HG02798 (cell line): ENCODE measurements around the gene SRGAP2B.
"Not testable (repeated sequence)": the region's sequence is repeated elsewhere in the genome, so short reads cannot be mapped to it uniquely, and the experiment has no call there.

Experiments
- ATAC-seq: cut with Tn5 transposase; IDR thresholded peaks from one replicate; pipeline ENCODE4 v1.9.1; 2021; ENCODE audit warnings: mild to moderate bottlenecking; ENCODE audit not compliant: unreplicated experiment, poor library complexity

Gene SRGAP2B

GRCh38 chr1:145048181-145048856, 46.8 kb downstream of the SRGAP2B start:
- ATAC-seq: not testable (repeated sequence)

- ATAC-seq: peak; percentile 71
These were observed 47.6 kb downstream of the SRGAP2B start for GRCh38 chr1:145047553-145047952.

- not testable (repeated sequence) for ATAC-seq
These were observed 49.4 kb downstream of the SRGAP2B start for GRCh38 chr1:145045571-145046273.

- ATAC-seq: peak; percentile 91
These were observed 53.6 kb downstream of the SRGAP2B start for GRCh38 chr1:145041519-145041918.

GRCh38 chr1:145036019-145036418, 59.1 kb downstream of the SRGAP2B start:
- ATAC-seq: not testable (repeated sequence)

GRCh38 chr1:145033523-145033922, 61.6 kb downstream of the SRGAP2B start:
- ATAC-seq: not testable (repeated sequence)

- ATAC-seq: not testable (repeated sequence)
These were observed 67.9 kb downstream of the SRGAP2B start for GRCh38 chr1:145027251-145027650.

- not testable (repeated sequence) for ATAC-seq
These were observed 69.8 kb downstream of the SRGAP2B start for GRCh38 chr1:145025286-145025685.

GRCh38 chr1:145022259-145022658, 72.9 kb downstream of the SRGAP2B start:
- ATAC-seq: not testable (repeated sequence)

GRCh38 chr1:145021749-145022148, 73.4 kb downstream of the SRGAP2B start:
- ATAC-seq: not testable (repeated sequence)

GRCh38 chr1:145019709-145020108, 75.4 kb downstream of the SRGAP2B start:
- ATAC-seq: not testable (repeated sequence)

- not testable (repeated sequence) for ATAC-seq
These were observed 77.4 kb downstream of the SRGAP2B start for GRCh38 chr1:145017725-145018124.

- ATAC-seq: not testable (repeated sequence)
These were observed 78.7 kb downstream of the SRGAP2B start for GRCh38 chr1:145016492-145016862.

GRCh38 chr1:145015744-145016491, 79.2 kb downstream of the SRGAP2B start:
- ATAC-seq: peak; percentile 65

GRCh38 chr1:145013353-145013752, 81.8 kb downstream of the SRGAP2B start:
- peak; percentile 41 for ATAC-seq

- not testable (repeated sequence) for ATAC-seq
These were observed 83.3 kb downstream of the SRGAP2B start for GRCh38 chr1:145011811-145012210.

GRCh38 chr1:145010580-145010979, 84.5 kb downstream of the SRGAP2B start:
- not testable (repeated sequence) for ATAC-seq

- not testable (repeated sequence) for ATAC-seq
These were observed 85.2 kb downstream of the SRGAP2B start for GRCh38 chr1:145009928-145010327.

GRCh38 chr1:145008388-145008787, 86.7 kb downstream of the SRGAP2B start:
- ATAC-seq: peak; percentile 61

- ATAC-seq: not testable (repeated sequence)
These were observed 90.0 kb downstream of the SRGAP2B start for GRCh38 chr1:145005142-145005541.

- not testable (repeated sequence) for ATAC-seq
These were observed 93.7 kb downstream of the SRGAP2B start for GRCh38 chr1:145001381-145001780.
